GM20431 (cell line): ENCODE data around the gene SMPX.
"Not testable (repeated sequence)": the region's sequence is repeated elsewhere in the genome, so short reads cannot be mapped to it uniquely, and the experiment has no call there.

ENCODE experiments used
- in situ Hi-C: fragments of 300-500 bp; cut with MseI, MboI; formaldehyde crosslinking; loops from one replicate; pipeline ENCODE4 v1.15.0; 2020; ENCODE audit warnings: low sequenced_read_pairs; ENCODE audit not compliant: unreplicated experiment

SMPX gene

DNA sequence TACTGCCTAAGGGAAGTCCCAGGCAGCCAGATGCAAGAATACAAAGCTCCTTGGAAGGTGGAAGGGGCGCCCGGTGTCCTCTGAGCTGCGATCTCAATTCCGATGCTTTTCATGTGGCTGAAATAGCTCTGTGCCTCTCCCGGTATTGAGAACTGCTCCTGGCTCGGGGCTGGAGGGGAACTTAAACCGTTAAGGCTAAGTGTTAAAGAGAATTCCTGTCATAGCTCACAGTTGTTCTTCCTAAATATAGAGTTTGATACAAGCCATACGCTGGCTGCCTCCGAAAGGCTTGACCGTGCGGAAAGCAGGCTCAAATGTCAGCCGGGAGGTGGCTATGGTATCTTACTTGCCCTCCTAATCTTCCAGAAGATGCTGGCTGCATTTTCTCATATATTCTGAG lies at the start of gene SMPX:
Gene SMPX (minus strand): TSS at position 157 of the 400 bp plus-strand sequence. CDS start 3,826 bp downstream, outside the sequence.
- in situ Hi-C loops, result no loop called here

DNA sequence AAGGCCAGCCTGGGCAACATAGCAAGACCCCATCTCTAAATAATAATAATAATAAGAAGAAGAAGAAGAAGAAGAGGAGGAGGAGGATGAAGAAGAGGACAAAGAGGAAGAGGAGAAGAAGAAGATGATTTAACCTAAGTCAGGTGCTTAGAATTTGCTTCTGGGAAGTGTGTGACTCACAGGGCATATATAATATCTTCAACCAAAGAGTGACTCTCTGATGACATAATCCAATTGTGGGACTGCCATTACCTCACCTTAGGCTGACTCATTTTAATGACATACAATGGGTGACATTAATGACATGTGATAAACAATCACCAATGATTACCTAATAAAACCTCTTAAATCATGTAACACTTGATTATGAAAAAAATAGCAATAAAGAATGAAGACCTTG lies 48.8 kb upstream of the SMPX start:
- in situ Hi-C loops, result no loop called here

DNA sequence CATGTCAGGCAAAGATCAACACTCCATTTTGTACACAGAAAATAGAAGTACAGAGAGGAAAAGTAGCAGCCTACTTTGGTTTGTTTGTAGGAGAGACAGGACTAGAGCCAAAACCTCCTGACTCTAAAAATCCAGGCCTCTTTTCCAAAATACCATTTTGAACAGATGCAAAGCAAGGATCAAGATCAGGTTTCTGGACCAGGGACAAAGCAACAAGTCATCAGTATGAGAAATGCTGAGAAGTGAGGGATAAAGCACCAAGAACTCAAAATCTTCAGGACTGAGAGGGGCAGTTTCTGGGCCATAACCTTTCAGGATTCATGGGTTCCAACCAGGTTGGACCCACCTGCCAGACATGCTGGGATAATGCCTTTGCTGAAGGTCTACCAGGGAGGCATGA lies 44.9 kb upstream of the SMPX start:
- in situ Hi-C loops, result no loop called here

DNA sequence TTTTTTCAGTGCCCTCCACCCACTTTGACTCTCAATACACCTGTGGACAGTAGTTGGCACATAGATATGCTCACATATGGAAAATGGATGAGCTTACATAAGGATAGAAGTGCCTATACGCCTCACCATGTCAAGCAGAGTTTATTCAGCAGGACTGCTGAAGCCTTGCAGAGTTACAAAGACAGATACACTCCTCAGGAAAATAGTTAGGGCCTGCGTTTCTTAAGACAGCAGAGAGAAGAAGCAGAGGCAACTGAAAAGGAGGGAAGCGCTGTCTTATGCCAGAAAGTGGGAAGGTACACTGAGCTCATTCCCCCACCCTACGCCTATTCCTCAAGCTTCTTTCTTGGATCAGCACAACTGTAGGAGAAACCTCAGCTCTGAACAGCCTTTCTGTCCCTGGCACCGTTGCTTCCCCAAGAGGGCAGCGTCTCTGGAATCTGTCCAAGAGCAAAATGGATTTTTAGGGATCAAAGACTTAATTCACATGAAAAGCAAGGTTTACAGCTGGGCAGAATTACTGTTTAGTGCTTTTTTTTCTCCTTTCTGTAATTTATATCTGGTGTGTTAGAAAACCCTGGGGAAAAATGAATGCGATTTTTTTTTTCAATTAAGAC lies 44.2 kb upstream of the SMPX start:
- in situ Hi-C loops, result no loop called here

DNA sequence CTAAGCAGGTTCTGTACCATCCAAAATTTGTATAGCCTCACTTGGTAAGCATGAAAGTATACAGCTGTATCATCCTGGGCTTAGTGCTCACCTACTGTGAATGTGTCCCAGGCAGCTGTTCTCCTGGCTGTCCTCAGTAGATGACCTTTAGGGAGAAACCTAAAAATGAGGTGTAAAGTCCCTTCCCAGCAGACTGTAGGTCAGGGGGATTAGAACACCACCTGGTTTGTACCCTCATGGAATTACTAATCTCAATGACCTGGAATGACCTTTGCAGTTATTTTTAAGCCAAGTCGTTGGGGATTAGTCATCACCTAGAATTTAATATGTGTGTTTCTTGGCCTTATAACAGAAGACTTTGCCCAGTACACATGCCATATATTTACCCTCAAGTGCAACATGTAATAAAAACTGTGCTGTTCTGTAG lies 42.4 kb upstream of the SMPX start:
- in situ Hi-C loops, result no loop called here

DNA sequence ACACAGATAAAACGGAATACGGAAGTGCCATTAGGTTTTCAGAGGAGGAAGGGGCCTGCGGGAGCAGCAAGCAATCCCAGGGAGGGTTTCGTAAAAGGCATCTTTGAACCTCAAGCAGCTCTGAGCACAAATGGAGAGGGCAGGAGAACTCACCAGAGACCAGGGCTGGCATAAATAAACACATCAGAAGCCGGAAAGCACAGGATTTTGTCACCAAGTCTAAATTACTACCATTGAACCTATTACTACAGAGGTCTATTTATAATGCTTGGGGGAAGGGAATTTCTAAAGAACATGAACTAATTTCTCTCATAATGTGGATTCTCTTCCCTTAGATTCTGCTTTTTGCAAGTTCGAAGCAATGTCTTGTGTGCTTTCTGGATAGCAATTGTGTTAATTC lies 41.9 kb upstream of the SMPX start:
- in situ Hi-C loops, result no loop called here

DNA sequence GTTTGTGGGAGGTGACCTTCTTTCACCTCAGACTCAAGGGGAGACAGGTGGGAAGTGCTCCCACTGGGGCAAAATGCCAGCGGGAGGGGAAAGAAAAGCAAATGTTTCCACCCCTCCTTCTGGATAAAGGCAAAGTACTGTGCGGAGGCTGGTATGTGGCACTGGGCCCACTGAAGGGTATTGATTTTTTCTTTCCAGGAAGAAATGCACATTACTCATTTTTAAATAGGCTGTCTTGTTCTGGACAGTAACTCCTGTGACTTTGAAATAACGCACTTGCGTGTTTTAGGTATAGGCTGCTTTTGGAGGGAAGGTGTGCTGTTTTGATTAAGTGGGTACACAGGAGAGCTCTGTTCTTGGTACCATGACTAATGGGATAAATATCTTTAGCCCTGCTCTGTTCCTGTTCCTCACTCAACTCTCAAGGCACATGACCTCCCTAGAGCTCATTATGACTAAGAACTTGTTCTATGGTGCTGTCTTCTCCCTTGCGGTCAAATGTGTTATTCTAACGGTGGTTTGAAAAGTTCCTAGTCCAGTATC lies 40.8 kb upstream of the SMPX start:
- in situ Hi-C loops, result no loop called here

DNA sequence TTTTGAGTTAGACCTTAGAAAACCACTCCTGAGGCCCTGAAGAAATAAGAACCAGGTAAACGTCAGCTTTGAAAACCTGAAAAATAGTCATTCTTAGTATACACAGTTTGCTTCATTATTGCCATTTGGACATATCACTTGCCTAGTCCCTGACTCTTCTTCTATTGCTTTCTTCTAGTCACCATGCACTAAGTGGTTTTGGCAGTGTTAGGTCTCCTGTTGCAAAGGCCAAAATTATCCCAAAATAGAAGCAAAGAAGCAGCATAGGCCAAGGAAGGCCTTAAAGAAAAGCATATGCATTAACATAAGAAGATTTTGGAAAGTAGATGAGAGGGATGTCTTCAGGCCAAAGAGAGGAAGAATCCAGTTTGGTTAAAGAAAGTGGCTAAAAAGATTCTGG lies 24.1 kb upstream of the SMPX start:
- in situ Hi-C loops, result no loop called here

DNA sequence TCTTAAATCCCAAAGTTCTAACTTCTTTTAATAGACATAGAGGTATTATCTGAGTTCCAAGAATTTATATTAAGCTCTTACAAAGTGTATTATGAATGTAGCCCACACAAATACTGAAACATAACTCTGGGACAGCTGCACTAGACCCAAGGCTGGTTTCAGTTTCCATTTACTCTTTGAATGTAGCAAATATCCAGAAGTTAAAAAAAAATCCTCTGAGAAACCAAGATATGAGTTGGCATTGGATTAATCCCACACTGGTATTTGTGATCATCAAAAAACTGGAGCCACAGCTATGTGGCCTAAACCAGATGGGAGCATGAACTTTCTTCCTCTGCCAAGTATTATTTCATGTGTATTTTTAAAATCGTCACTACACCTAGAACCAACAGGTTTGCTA lies 23.6 kb upstream of the SMPX start:
- in situ Hi-C loops, result no loop called here

DNA sequence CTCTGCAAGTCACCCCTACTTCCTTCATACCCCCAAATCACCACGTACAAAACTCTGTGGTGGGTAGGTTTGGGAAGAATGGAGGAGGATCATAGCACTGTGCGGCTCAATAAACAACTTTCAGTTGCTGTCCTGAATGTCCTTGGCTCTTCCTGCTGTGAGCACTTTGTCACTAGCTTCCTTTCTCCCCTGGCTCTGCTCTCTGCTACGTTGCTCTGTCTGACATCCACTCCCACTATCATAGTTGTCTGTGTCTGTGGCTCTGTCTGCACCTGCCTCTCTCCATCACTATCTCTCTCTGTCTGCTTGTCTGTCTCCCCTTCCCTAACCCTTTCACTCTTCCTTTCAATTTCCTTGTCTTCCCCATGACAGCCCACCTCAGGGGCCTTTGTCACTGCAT lies 21.2 kb upstream of the SMPX start:
- in situ Hi-C loops, result no loop called here

DNA sequence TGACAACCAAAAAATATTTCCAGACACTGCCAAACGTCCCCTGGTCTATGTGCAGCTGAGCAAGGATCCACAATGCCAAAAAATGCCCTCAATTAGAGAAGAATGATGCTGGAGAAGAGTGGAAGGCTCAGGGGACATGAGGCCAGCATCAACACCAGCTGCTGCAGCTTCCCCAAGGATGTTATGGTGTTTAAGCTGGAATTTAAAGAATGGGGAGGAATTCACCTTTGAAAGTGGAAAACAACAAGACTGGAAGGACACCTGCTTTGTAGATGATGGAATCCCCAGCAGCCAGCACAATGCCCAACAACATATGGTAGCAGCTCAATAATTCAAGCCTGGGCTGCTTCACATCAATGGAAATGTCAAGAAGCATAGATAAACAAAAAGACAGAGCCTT lies 20.3 kb upstream of the SMPX start:
- in situ Hi-C loops, result no loop called here

DNA sequence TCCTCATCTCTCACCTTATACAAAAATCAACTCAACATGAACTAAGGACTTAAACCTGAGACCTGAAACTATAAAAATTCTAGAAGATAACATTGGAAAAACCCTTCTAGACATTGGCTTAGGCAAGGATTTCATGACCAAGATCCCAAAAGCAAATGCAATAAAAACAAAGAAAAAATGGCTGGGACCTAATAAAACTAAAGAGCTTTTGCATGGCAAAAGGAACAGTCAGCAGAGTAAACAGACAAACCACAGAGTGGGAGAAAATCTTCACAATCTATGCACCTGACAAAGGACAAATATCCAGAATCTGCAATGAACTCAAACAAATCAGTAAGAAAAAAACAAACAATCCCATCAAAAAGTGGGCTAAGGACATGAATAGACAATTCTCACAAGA lies 17.2 kb upstream of the SMPX start:
- in situ Hi-C loops, result not testable (repeated sequence)

DNA sequence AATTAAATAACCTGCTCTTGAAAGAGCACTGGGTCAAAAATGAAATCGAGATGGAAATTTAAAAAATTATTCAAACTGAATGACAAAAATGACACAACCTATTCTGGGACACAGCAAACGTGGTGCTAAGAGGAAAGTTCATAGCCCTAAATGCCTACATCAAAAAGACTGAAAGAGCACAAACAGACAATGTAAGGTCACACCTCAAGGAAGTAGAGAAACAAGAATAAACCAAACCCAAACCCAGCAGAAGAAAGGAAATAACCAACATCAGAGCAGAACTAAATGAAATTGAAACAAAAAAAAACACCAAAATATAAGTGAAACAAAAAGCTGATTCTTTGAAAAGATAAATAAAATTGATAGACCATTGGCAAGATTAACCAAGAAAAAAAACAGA lies 15.1 kb upstream of the SMPX start:
- in situ Hi-C loops, result not testable (repeated sequence)

DNA sequence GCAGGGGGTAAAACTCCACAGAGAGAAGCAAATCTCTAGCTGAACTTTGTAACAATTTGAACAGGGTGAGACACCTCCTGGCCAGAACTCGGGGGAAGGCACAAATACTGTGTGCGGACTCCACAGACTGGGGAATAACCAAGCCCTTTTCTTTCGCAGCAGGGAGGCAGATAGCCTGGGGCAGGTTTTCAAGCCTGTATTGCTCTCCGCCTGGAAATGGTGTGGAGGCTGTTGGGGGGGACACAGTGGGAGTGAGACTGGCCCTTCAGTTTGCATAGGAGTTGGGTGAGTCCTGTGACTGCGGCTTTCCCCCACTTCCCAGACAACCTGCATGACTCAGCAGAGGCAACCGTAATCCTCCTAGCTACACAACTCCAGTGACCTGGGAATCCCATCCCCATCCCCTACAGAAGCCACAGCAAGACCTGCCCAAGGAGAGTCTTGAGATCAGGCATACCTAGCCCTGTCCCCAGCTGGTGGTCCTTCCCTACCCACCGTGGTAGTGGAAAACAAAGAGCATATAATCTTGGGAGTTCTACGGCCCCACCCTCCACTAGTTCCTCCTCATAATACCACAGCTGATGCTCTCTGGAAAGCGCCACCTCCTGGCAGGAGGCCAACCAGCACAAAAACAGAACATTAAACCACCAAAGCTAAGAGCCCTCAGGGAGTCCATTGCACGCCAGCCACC lies 12.9 kb upstream of the SMPX start:
- in situ Hi-C loops, result no loop called here

DNA sequence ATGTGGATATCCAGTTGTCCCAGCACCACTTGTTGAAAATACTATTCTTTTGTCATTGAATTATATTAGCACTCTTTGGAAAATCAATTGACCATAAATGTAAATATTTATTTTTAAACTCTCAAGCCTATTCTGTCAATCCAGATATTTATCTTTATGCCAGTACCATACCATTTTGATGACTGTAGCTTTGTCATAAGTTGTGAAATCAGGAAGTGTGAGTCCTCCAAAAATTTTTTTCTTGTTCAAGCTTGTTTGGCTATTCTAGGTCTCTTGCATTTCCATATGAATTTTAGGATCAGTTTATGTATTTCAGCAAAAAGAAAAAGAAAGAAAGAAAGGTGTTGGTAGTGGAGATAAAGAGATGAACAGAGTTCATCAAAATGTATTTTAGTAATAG lies 8.2 kb upstream of the SMPX start:
- in situ Hi-C loops, result no loop called here

DNA sequence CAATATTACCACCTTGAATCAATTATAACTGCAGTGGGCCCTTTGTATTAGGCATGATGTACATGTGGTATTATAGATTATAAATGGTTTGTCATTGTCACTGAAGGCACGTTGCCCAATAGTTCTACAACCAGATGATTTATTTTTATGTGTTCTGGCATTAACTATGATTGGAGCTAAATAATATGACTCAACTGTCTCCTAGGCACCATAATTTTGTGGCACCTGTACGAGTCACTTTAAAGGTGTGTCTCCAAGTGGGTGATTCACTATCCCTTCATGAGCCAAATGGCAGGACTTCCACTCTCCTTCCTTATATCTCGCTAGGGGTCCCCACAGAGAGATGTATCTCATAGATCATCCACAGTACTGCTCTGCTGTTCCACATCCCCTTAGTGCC lies 6.1 kb upstream of the SMPX start:
- in situ Hi-C loops, result no loop called here

DNA sequence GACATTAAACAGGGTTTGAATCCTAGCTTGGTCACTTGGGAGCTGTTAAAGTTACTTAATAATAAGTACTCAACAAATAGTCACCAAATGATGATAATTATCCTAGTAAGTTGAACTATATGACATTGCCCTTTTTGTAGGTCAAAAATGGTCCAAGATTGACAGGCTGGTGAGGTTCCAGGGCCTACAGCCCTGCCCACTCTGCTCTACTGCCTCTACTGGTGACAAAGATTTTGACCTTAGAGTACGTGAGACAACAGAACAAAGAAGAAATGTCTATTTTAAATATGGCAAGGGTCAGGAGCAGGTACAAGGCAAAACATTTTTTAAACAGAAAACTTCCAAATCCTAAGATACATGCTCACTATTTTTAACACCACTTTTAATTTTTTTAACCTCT lies 572 bp upstream of the SMPX start:
- in situ Hi-C loops, result no loop called here

DNA sequence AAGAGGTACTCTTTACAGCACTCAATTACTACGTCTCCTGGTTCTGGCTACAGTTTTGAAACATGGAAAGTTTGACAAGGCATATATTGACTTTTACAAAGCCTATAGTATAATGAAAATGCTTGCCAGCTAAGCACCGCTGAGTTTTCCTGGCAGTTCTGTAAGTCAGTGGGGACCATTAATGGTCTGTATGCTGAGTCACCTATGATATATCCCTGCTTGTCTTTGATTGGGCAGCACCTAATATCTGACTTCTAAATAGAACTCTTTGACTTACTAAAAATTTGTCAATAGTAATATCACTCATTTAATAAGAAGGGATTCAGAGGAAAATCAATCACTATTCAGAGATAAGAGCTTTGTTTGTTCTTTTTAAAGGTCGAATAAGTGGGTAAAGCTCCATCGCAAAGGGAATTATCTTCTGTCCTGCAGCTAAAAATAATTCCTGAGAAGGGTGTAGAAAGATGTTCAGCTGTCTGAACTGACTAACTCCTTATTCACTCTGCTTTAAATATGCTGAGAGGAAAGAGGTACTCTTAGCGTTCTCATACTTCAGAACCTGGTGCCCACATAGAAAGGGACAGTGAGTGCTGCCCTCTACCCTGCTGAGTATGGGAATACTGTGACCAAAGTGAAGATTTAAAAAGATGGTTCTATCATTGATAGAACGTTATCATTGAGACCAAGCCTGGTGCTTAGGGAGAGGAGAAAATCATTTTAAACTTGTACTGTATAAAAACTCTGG lies 959 bp downstream of the SMPX start:
- in situ Hi-C loops, result no loop called here

DNA sequence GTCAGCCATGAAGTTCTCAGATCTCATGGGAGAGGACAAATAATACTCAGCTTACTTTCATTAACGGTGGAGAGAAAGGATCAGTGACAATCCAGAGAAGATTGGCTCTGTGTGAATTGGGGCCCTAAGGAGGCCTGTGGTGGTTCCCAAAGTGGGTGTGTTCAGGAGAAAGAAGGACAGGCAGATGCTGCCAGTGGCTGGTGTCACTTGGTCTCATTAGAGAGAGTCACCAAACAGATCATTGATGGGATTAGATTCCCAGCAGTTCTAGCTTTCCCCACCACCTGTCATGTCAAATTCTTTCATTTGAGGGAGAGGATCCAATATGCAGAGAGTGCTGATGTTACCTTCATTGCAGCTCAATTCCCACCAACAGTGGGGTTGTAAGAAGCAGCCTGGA lies 8.0 kb downstream of the SMPX start:
- in situ Hi-C loops, result loop anchor here (25.0 kb wide), 1 partner anchor 1213 kb away; no protein-coding TSS in a partner anchor

DNA sequence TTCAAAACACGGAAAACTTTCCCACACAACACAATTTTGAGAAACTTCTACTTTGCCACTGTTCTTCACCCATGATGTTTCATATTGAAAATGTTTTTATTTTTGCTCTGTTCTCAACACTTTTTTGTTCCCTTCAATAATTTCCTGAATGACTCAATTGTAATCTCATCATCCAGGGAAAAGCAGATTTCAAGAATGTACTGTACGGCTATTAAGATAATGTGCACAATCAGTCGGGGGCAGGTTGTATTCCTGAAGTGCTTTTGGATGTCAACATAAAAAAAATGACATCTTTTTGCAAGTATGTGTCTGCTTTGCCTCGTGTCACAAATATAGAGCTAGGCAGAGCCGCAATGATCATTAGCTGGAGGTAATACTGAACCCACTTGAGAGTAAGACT lies 9.7 kb downstream of the SMPX start:
- in situ Hi-C loops, result loop anchor here (25.0 kb wide), 1 partner anchor 1211 kb away; no protein-coding TSS in a partner anchor

DNA sequence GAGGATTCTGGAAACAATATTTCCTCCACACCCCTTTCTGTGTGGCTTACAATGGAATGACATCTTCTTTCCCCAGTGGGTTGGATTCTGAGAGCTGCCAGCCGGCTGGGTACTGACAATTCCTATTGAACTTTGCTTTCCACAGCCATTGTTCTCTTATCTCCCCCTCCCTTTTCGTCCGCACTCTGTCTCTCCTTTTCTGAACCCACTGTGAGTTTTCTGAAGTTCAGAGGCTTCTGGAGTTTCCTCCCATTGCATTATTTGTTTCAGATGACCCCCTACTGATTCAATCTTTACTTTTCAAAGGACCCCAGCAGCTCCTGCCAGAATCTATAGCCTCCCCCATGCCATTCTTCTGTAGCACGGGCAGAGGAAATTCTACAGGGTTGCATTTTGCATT lies 10.4 kb downstream of the SMPX start:
- in situ Hi-C loops, result loop anchor here (25.0 kb wide), 1 partner anchor 1210 kb away; no protein-coding TSS in a partner anchor
